Measurements from ENCODE around the gene GGT6. TPM values are rescaled to one million over a fixed set of nuclear protein-coding genes. Genes with fewer than 3 reads are reported as not detected.

The GGT6 gene
- polyA plus RNA-seq, 1 of the 3 experiments (the other 2 are of a cell fraction), result not detected

- H3K4me1 ChIP-seq (ENCODE audit: control insufficient read depth in 1 of 2, insufficient read depth in 2 of 2, low read depth in 1 of 2, low read length in 1 of 2), result peaks cover 0 to 21% of the 10 kb centered on the region in 2 experiments; a peak in 1 of 4 replicates
- ChIA-PET CTCF (interaction anchor here (1.0 kb wide), 1 partner anchor 144 kb away, joined by 3 read pairs; no protein-coding TSS in a partner anchor), POLR2A (interaction anchor here (1.5 kb wide), 1 partner anchor 10 kb away, joined by 5 read pairs; no protein-coding TSS in a partner anchor)
- no peaks in the 10 kb centered on the region for H4K20me1 ChIP-seq (ENCODE audit: insufficient read depth)
- H3K9me3 ChIP-seq, result no peaks in the 10 kb centered on the region
- no peak overlapping the region for H3K27ac ChIP-seq (ENCODE audit: low read depth in 2 of 2, low read length in 1 of 2)
- H3K9me2 ChIP-seq, result no peaks in the 10 kb centered on the region
- H3K27me3 ChIP-seq (ENCODE audit: insufficient read depth), result no peaks in the 10 kb centered on the region
- TF ChIP-seq GATA2 (CRISPR knock-in tag; IDR thresholded peaks at IDR 0.05) (no peak), FOXM1 (IDR thresholded peaks at IDR 0.05; ENCODE audit: low read depth) (no peak), TEAD4 (IDR thresholded peaks at IDR 0.05; ENCODE audit: borderline replicate concordance, insufficient read depth) (no peak), MEF2A (IDR thresholded peaks at IDR 0.05; ENCODE audit: borderline replicate concordance, low read depth) (no peak), REST (IDR thresholded peaks at IDR 0.05; ENCODE audit: low read depth, low read length) (no peak), RCOR1 (IDR thresholded peaks at IDR 0.05; ENCODE audit: low read length) (no peak), SMC3 (IDR thresholded peaks at IDR 0.05; ENCODE audit: low read depth, low read length) (no peak), YY1 (IDR thresholded peaks at IDR 0.05; ENCODE audit: low read depth) (no peak), MXI1 (IDR thresholded peaks at IDR 0.05; ENCODE audit: low read depth, low read length) (no peak), RFX5 (IDR thresholded peaks at IDR 0.05; ENCODE audit: low read length) (no peak), NFIC (IDR thresholded peaks at IDR 0.05; ENCODE audit: borderline replicate concordance) (no peak), EP300 (IDR thresholded peaks at IDR 0.05; ENCODE audit: borderline replicate concordance in 1 of 2, low read depth in 1 of 2, low read length in 1 of 2) (no peak), RXRA (IDR thresholded peaks at IDR 0.05; ENCODE audit: borderline replicate concordance, low read depth) (no peak), TCF12 (IDR thresholded peaks at IDR 0.05) (no peak), FOXJ3 (CRISPR knock-in tag; IDR thresholded peaks at IDR 0.05) (no peak)
- TF ChIP-seq, protein P1, sequence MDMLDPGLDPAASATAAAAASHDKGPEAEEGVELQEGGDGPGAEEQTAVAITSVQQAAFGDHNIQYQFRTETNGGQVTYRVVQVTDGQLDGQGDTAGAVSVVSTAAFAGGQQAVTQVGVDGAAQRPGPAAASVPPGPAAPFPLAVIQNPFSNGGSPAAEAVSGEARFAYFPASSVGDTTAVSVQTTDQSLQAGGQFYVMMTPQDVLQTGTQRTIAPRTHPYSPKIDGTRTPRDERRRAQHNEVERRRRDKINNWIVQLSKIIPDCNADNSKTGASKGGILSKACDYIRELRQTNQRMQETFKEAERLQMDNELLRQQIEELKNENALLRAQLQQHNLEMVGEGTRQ (IDR thresholded peaks at IDR 0.05; ENCODE audit: borderline replicate concordance, low read depth, low read length), result no peak
- TF ChIP-seq, protein P2, sequence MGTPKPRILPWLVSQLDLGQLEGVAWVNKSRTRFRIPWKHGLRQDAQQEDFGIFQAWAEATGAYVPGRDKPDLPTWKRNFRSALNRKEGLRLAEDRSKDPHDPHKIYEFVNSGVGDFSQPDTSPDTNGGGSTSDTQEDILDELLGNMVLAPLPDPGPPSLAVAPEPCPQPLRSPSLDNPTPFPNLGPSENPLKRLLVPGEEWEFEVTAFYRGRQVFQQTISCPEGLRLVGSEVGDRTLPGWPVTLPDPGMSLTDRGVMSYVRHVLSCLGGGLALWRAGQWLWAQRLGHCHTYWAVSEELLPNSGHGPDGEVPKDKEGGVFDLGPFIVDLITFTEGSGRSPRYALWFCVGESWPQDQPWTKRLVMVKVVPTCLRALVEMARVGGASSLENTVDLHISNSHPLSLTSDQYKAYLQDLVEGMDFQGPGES (IDR thresholded peaks at IDR 0.05; ENCODE audit: low read depth, low read length), result no peak
- no peak overlapping the region for H2AFZ ChIP-seq (ENCODE audit: low read depth)
- no peak overlapping the region for H3K4me3 ChIP-seq (ENCODE audit: low read depth in 2 of 2, low read length in 1 of 2)
- no peak overlapping the region for H3K4me2 ChIP-seq
- H3K9ac ChIP-seq, result no peak overlapping the region
- no peak for DNase-seq
- H3F3A ChIP-seq (replicated peaks; ENCODE audit: insufficient read depth), result no peaks in the 10 kb centered on the region
- H3K36me3 ChIP-seq (replicated peaks in 1 of 2; ENCODE audit: control insufficient read depth in 1 of 2, insufficient read depth in 2 of 2, low read length in 1 of 2), result peaks cover 3 to 60% of the 10 kb centered on the region in 2 experiments
- WGBS (ENCODE audit: low lambda C conversion rate), result 87% methylated on average over 8 of the region's 8 CpGs
- H3K79me2 ChIP-seq (ENCODE audit: insufficient read depth), result no peaks in the 10 kb centered on the region
Measured at GRCh38 chr17:4539025-4539424, 21.4 kb downstream of the GGT6 start.

Measured in SK-N-SH (cell line).